ENCODE data around the gene PDE1A. TPM values are rescaled to one million over a fixed set of nuclear protein-coding genes. Genes with fewer than 3 reads are reported as not detected.

The PDE1A gene
- total and polyA plus RNA-seq, 2 of the 4 experiments (the other 2 are of a cell fraction) = 0.24 to 0.90 TPM

GRCh38 chr2:182248898-182249297 lies 177.9 kb downstream of the PDE1A start:
- Histone ChIP-seq H2AK5ac (ENCODE audit: low read depth, low read length) (no peak overlapping the region), H3K4me3 (ENCODE audit: insufficient read depth, low read depth, low read length) (no peak overlapping the region), H3K79me1 (ENCODE audit: low read depth in 1 of 2, low read length in 2 of 2) (no peaks in the 10 kb centered on the region), H2BK20ac (ENCODE audit: low read depth, low read length) (no peak overlapping the region), H3K56ac (ENCODE audit: extremely low read depth, insufficient read depth, low read length) (no peak overlapping the region), H3K27me3 (ENCODE audit: control insufficient read depth, insufficient read depth, low read length) (no peaks in the 10 kb centered on the region), H3K14ac (replicated peaks; ENCODE audit: low read depth, low read length) (no peak overlapping the region), H3K9me1 (ENCODE audit: insufficient read depth, low read length) (no peaks in the 10 kb centered on the region), H3K4ac (ENCODE audit: low read depth, low read length) (no peak overlapping the region), H3K23ac (ENCODE audit: low read depth, low read length) (no peak overlapping the region), H3K4me1 (ENCODE audit: control insufficient read depth, insufficient read depth, low read length) (no peaks in the 10 kb centered on the region), H4K20me1 (ENCODE audit: insufficient read depth, low read length) (no peaks in the 10 kb centered on the region), H2BK120ac (ENCODE audit: low read depth, low read length) (no peak overlapping the region), H3K27ac (ENCODE audit: insufficient read depth, low read length) (no peak overlapping the region), H4K5ac (ENCODE audit: low read depth, low read length) (no peak overlapping the region), H2AK9ac (replicated peaks; ENCODE audit: low read depth, low read length, poor library complexity) (no peak overlapping the region), H3K9ac (ENCODE audit: low read depth, low read length) (no peak overlapping the region), H4K91ac (ENCODE audit: insufficient read depth, low read depth, low read length) (no peak overlapping the region), H3K9me3 (ENCODE audit: control insufficient read depth, insufficient read depth, low read length) (no peaks in the 10 kb centered on the region), H3K36me3 (ENCODE audit: control insufficient read depth, insufficient read depth, low read length) (no peaks in the 10 kb centered on the region), H3K4me2 (ENCODE audit: low read depth, low read length) (no peak overlapping the region), H2BK15ac (ENCODE audit: low read depth, low read length) (no peak overlapping the region), H2BK5ac (ENCODE audit: low read depth, low read length, poor library complexity, severe bottlenecking) (no peak overlapping the region), H4K8ac (ENCODE audit: low read depth in 2 of 2, low read length in 2 of 2) (no peak overlapping the region), H2AFZ (replicated peaks; ENCODE audit: low read length, poor library complexity) (no peak overlapping the region), H3K18ac (ENCODE audit: low read depth, low read length) (no peak overlapping the region)
- CTCF ChIA-PET = no interaction called here
- no peak for TF ChIP-seq NFE2L2 (IDR thresholded peaks at IDR 0.05; ENCODE audit: low read depth, low read length)
- no peak for TF ChIP-seq RCOR1 (IDR thresholded peaks at IDR 0.05; ENCODE audit: insufficient replicate concordance, low read length)
- TF ChIP-seq SMC3 (IDR thresholded peaks at IDR 0.05; ENCODE audit: low read depth, low read length) = no peak
- no peak for TF ChIP-seq FOS (IDR thresholded peaks at IDR 0.05; ENCODE audit: low read depth, low read length)
- TF ChIP-seq BHLHE40 (IDR thresholded peaks at IDR 0.05; ENCODE audit: low read depth, low read length) = no peak
- no peak for TF ChIP-seq CEBPB (IDR thresholded peaks at IDR 0.05; ENCODE audit: low read depth, low read length)
- no CpG with 5 or more reads among the region's 2 CpGs for WGBS, 2 experiments (ENCODE audit: extremely low coverage in 2 of 2, insufficient read length in 1 of 2)
- in situ Hi-C loops (cut with MboI; ENCODE audit: low sequenced_read_pairs) = no loop called here
- POLR2A ChIA-PET (ENCODE audit: unreplicated experiment) = no interaction called here
- dilution Hi-C loops (cut with HindIII; ENCODE audit: low sequenced_read_pairs, unreplicated experiment) = no loop called here
- no TSS peak for BruUV-seq (replicated peaks)
- ATAC-seq (ENCODE audit: low read depth) = no peak
- intact Hi-C loops (cut with micrococcal nuclease) = no loop called here
- no peak for DNase-seq
